ENCODE measurements around the gene TRPM3.

The TRPM3 gene

DNA sequence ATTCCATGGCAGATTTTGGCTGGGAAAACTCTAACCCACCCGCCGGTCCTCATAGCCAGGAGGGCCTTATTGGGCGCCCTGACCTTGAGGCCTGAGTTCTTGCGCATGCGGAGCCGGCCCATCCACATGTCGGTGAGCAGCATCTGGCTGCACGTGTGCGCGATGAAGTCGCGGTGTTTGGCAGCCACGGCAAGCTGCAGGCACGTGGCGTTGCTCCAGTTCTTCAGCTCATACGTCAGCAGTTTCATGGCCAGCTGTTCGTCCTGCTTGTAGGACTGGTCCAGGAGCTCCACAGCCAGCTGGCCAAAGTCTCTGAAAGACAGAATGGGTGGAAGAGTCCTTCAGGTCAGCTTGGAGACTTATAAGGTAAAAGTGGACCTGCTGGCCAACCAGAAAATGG is 502.6 kb downstream of the TRPM3 start:
- no peak for DNase-seq
- TF ChIP-seq EZH2 (optimal IDR thresholded peaks at IDR 0.05; ENCODE audit: low read depth, low read length), result no peak
- no peak for TF ChIP-seq EZH2phosphoT487 (IDR thresholded peaks at IDR 0.05; ENCODE audit: low read length)
- TF ChIP-seq, protein P1, sequence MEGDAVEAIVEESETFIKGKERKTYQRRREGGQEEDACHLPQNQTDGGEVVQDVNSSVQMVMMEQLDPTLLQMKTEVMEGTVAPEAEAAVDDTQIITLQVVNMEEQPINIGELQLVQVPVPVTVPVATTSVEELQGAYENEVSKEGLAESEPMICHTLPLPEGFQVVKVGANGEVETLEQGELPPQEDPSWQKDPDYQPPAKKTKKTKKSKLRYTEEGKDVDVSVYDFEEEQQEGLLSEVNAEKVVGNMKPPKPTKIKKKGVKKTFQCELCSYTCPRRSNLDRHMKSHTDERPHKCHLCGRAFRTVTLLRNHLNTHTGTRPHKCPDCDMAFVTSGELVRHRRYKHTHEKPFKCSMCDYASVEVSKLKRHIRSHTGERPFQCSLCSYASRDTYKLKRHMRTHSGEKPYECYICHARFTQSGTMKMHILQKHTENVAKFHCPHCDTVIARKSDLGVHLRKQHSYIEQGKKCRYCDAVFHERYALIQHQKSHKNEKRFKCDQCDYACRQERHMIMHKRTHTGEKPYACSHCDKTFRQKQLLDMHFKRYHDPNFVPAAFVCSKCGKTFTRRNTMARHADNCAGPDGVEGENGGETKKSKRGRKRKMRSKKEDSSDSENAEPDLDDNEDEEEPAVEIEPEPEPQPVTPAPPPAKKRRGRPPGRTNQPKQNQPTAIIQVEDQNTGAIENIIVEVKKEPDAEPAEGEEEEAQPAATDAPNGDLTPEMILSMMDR (IDR thresholded peaks at IDR 0.05; ENCODE audit: low read length), result no peak
- Histone ChIP-seq H3K79me2 (ENCODE audit: low read length) (no peaks in the 10 kb centered on the region), H3F3A (ENCODE audit: insufficient read depth, low read length) (no peaks in the 10 kb centered on the region), H3K4me3 (ENCODE audit: low read length) (no peak overlapping the region), H3K9me3 (replicated peaks; ENCODE audit: insufficient read depth, low read length) (no peaks in the 10 kb centered on the region), H2AFZ (ENCODE audit: low read length) (no peak overlapping the region), H3K9me2 (replicated peaks; ENCODE audit: insufficient read depth, low read length) (no peaks in the 10 kb centered on the region), H3K27me3 (replicated peaks; ENCODE audit: insufficient read depth, low read length) (no peaks in the 10 kb centered on the region), H4K20me1 (ENCODE audit: insufficient read depth, low read length) (no peaks in the 10 kb centered on the region), H3K36me3 (replicated peaks; ENCODE audit: insufficient read depth, low read length) (no peaks in the 10 kb centered on the region), H3K4me1 (ENCODE audit: low read length) (no peaks in the 10 kb centered on the region), H3K9ac (ENCODE audit: low read length) (no peak overlapping the region), H3K27ac (ENCODE audit: low read length) (no peak overlapping the region), H3K4me2 (ENCODE audit: low read depth, low read length) (no peak overlapping the region)

DNA sequence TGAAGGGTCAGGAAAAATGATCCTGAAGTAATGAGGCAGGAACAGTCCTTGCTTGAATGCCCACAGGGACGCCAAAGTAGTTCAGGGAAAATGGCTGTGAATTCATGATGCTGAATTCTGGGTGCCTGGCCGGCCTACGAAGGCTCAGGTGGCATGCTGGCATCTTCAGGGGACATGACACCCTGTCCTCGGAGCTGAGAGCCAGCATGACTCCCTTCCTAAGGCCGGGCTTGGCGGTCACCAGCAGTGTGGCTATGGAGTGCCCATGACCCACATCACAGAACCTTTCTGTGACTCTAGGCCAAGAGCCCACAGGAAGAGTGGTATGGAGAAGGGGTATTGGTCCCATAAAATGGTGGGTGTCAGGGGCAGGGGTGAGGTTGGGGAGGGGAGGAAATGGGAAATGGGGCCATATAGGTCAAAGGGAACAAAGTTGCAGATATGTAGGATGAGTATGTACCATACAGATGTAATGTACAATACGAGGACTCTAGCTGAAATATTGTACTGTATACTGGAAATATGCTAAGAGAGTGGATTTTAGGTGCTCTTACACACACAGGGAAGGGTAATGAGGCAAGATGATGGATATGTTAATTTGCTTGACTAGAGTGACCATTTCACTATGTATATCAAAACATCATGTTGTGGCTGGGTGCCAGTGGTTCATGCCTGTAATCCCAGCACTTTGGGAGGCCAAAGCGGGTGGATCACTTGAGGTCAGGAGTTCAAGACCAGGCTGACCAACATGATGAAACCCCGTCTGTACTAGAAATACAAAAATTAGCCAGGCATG is 504.2 kb downstream of the TRPM3 start:
- Histone ChIP-seq H3K9me3 (replicated peaks; ENCODE audit: insufficient read depth, low read length) (no peaks in the 10 kb centered on the region), H3K27me3 (replicated peaks; ENCODE audit: insufficient read depth, low read length) (no peaks in the 10 kb centered on the region), H3K4me1 (ENCODE audit: low read length) (no peaks in the 10 kb centered on the region), H3F3A (ENCODE audit: insufficient read depth, low read length) (no peaks in the 10 kb centered on the region), H3K36me3 (replicated peaks; ENCODE audit: insufficient read depth, low read length) (no peaks in the 10 kb centered on the region), H3K27ac (ENCODE audit: low read length) (no peak overlapping the region), H3K4me3 (ENCODE audit: low read length) (no peak overlapping the region), H3K9me2 (replicated peaks; ENCODE audit: insufficient read depth, low read length) (no peaks in the 10 kb centered on the region), H4K20me1 (ENCODE audit: insufficient read depth, low read length) (no peaks in the 10 kb centered on the region), H2AFZ (ENCODE audit: low read length) (no peak overlapping the region), H3K4me2 (ENCODE audit: low read depth, low read length) (no peak overlapping the region), H3K79me2 (ENCODE audit: low read length) (no peaks in the 10 kb centered on the region), H3K9ac (ENCODE audit: low read length) (no peak overlapping the region)
- TF ChIP-seq, protein P1 (IDR thresholded peaks at IDR 0.05; ENCODE audit: low read length), result no peak
- TF ChIP-seq EZH2 (optimal IDR thresholded peaks at IDR 0.05; ENCODE audit: low read depth, low read length) (no peak), EZH2phosphoT487 (IDR thresholded peaks at IDR 0.05; ENCODE audit: low read length) (no peak)
- DNase-seq, result no peak

DNA sequence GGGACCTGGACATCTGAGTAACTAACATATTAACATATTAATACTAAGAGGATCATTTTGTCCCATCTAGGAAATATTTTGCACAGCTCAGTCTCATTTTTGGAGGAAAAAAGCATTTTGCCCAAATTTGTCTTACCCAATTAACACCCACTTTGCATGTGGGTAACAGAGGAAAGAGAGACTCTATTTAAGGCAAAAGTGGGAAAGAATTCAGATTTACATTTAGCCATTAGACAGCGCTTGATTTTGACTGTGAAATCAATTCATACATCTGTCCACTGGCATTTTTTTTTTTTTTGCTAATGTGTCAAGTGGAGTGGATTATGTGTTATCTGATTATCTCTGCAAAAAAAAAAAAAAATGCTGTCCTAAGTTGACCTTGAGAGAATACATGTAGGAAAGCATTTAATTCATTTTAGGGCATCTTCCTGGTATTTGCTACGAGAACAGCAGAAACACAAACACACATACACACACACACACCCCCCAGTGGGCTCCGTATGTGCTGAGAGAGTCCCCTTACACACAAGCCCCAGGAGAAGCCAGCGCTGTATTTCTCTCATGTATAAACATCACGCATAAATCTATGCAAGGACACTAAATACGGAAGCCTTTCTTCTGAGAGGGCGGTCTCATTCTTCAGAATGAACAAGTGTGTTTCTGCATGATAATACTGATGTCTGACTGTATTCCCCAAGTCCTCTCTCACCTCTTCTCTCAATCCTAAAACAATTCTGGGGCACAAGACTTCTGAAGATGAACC is 505.0 kb downstream of the TRPM3 start:
- no peak overlapping the region for H3K27ac ChIP-seq (ENCODE audit: low read length)
- no peak for DNase-seq
- H3K9me2 ChIP-seq (replicated peaks; ENCODE audit: insufficient read depth, low read length), result no peaks in the 10 kb centered on the region
- no peaks in the 10 kb centered on the region for H3K79me2 ChIP-seq (ENCODE audit: low read length)
- H3K36me3 ChIP-seq (replicated peaks; ENCODE audit: insufficient read depth, low read length), result no peaks in the 10 kb centered on the region
- TF ChIP-seq EZH2phosphoT487 (IDR thresholded peaks at IDR 0.05; ENCODE audit: low read length) (no peak), EZH2 (optimal IDR thresholded peaks at IDR 0.05; ENCODE audit: low read depth, low read length) (no peak)
- TF ChIP-seq, protein P1 (IDR thresholded peaks at IDR 0.05; ENCODE audit: low read length), result no peak
- no peaks in the 10 kb centered on the region for H3K27me3 ChIP-seq (replicated peaks; ENCODE audit: insufficient read depth, low read length)
- H3K9ac ChIP-seq (ENCODE audit: low read length), result no peak overlapping the region
- H3K4me3 ChIP-seq (ENCODE audit: low read length), result no peak overlapping the region
- H3F3A ChIP-seq (ENCODE audit: insufficient read depth, low read length), result no peaks in the 10 kb centered on the region
- H3K4me2 ChIP-seq (ENCODE audit: low read depth, low read length), result no peak overlapping the region
- no peaks in the 10 kb centered on the region for H3K9me3 ChIP-seq (replicated peaks; ENCODE audit: insufficient read depth, low read length)
- no peak overlapping the region for H2AFZ ChIP-seq (ENCODE audit: low read length)
- no peaks in the 10 kb centered on the region for H3K4me1 ChIP-seq (ENCODE audit: low read length)
- H4K20me1 ChIP-seq (ENCODE audit: insufficient read depth, low read length), result no peaks in the 10 kb centered on the region
